Ishikawa (cell line): Measurements from ENCODE around the gene BNIP1.

Source experiments
- CREB1 ChIP-seq: IDR thresholded peaks from 2 replicates; pipeline ENCODE4 v1.6.1; 2012; ENCODE audit warnings: low read depth
- EGR1 ChIP-seq: IDR thresholded peaks from 2 replicates; pipeline ENCODE4 v1.6.1; 2012
- EP300 ChIP-seq: IDR thresholded peaks from 2 replicates; pipeline ENCODE4 v1.6.1; 2012; ENCODE audit warnings: borderline replicate concordance
- FOXM1 ChIP-seq: IDR thresholded peaks from 2 replicates; pipeline ENCODE4 v1.6.1; 2012; ENCODE audit warnings: low read depth, borderline replicate concordance
- MAX ChIP-seq: IDR thresholded peaks from 2 replicates; pipeline ENCODE4 v1.6.1; 2012
- NFIC ChIP-seq: IDR thresholded peaks from 2 replicates; pipeline ENCODE4 v1.6.1; 2012
- RAD21 ChIP-seq: IDR thresholded peaks from 2 replicates; pipeline ENCODE4 v1.6.1; 2012; ENCODE audit warnings: low read depth
- REST ChIP-seq: IDR thresholded peaks from 2 replicates; pipeline ENCODE4 v1.6.1; 2012; ENCODE audit warnings: low read depth, mild to moderate bottlenecking
- TAF1 ChIP-seq: IDR thresholded peaks from 2 replicates; pipeline ENCODE4 v1.6.1; 2012; ENCODE audit warnings: low read depth, mild to moderate bottlenecking
- TCF12 ChIP-seq: IDR thresholded peaks from 2 replicates; pipeline ENCODE4 v1.6.1; 2012; ENCODE audit warnings: low read depth
- TEAD4 ChIP-seq: IDR thresholded peaks from 2 replicates; pipeline ENCODE4 v1.6.1; 2012
- YY1 ChIP-seq: IDR thresholded peaks from 2 replicates; pipeline ENCODE4 v1.6.1; 2012; ENCODE audit warnings: low read depth
- ZBTB7A ChIP-seq: IDR thresholded peaks from 2 replicates; pipeline ENCODE4 v1.6.1; 2012; ENCODE audit warnings: low read depth

DNA sequence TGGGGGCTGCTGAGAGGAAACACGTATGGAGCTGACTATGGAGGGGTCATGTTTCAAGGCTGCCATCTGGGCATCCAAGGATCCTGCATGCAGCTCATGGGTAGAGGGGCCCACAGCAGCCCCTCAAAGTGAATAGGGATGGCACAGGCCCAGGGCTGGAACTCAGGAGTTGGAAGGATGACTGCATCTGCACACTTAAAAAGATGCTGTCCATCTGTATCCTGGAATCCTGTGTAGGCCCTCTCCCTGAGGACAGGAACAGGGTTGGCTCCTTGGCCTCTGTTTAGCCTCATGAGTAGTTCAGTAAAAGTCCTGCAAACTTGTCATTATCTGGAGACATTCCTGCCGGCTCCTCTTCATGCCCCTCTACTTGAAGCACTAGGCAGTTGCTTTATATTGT, 4.0 kb downstream of the BNIP1 start:
- TF ChIP-seq CREB1 = no peak
- TF ChIP-seq ZBTB7A = no peak
- no peak for TF ChIP-seq EGR1
- TF ChIP-seq TAF1 = no peak
- TF ChIP-seq FOXM1 = no peak
- no peak for TF ChIP-seq REST
- TF ChIP-seq TCF12 = no peak
- TF ChIP-seq TEAD4 = no peak
- no peak for TF ChIP-seq EP300
- no peak for TF ChIP-seq YY1
- TF ChIP-seq MAX = no peak
- no peak for TF ChIP-seq RAD21
- TF ChIP-seq NFIC = no peak
